ENCODE measurements around the gene SMAD6. TPM values are rescaled to one million over a fixed set of nuclear protein-coding genes. Genes with fewer than 3 reads are reported as not detected.
"Not testable (repeated sequence)": the region's sequence is repeated elsewhere in the genome, so short reads cannot be mapped to it uniquely, and the experiment has no call there.

The SMAD6 gene
- polyA plus RNA-seq, 1 donor = 25.4 TPM

GRCh38 chr15:66822576-66822975 lies 120.5 kb downstream of the SMAD6 start:
- no peak for DNase-seq

- no peak for DNase-seq
Measured at GRCh38 chr15:66823601-66824000, 121.6 kb downstream of the SMAD6 start.

- no peak for DNase-seq
Measured at GRCh38 chr15:66824424-66824823, 122.4 kb downstream of the SMAD6 start.

GRCh38 chr15:66825139-66825538 lies 123.1 kb downstream of the SMAD6 start:
- no peak for DNase-seq

- DNase-seq = no peak
Measured at GRCh38 chr15:66825731-66826130, 123.7 kb downstream of the SMAD6 start.

- DNase-seq = no peak
Measured at GRCh38 chr15:66826507-66826906, 124.5 kb downstream of the SMAD6 start.

- DNase-seq = no peak
Measured at GRCh38 chr15:66827039-66827697, 125.1 kb downstream of the SMAD6 start.

- DNase-seq = no peak
Measured at GRCh38 chr15:66827698-66828055, 125.6 kb downstream of the SMAD6 start.

GRCh38 chr15:66828817-66829541 lies 126.9 kb downstream of the SMAD6 start:
- not testable (repeated sequence) for DNase-seq

GRCh38 chr15:66829551-66830121 lies 127.6 kb downstream of the SMAD6 start:
- no peak for DNase-seq

GRCh38 chr15:66830358-66830757 lies 128.3 kb downstream of the SMAD6 start:
- no peak for DNase-seq

GRCh38 chr15:66830823-66831222 lies 128.8 kb downstream of the SMAD6 start:
- no peak for DNase-seq

- DNase-seq = no peak
Measured at GRCh38 chr15:66831289-66831688, 129.3 kb downstream of the SMAD6 start.

- DNase-seq = no peak
Measured at GRCh38 chr15:66831801-66832390, 129.9 kb downstream of the SMAD6 start.

Other genes starting within 250 kb of the SMAD6 start
- 39.4 TPM for gene SNAPC5, start 204.5 kb upstream of the SMAD6 start, polyA plus RNA-seq (ENCODE audit: insufficient read length)
- gene RPL4, start 197.4 kb upstream of the SMAD6 start, polyA plus RNA-seq (ENCODE audit: insufficient read length) = 3,332 TPM
- 34.2 TPM for gene ZWILCH, start 196.9 kb upstream of the SMAD6 start, polyA plus RNA-seq (ENCODE audit: insufficient read length)
- gene LCTL, start 136.2 kb upstream of the SMAD6 start, polyA plus RNA-seq (ENCODE audit: insufficient read length) = 0.42 TPM

All from left kidney (tissue), 2 donors.